ENCODE data around the gene HS6ST3.

GRCh38 chr13:96783057-96783456 lies 693.1 kb downstream of the HS6ST3 start:
- TF ChIP-seq CTCF (IDR thresholded peaks at IDR 0.05), result no peak
- no peak for TF ChIP-seq POLR2A (IDR thresholded peaks at IDR 0.05)
- TF ChIP-seq POLR2AphosphoS5 (IDR thresholded peaks at IDR 0.05), result no peak

Data from upper lobe of left lung (tissue), 4 donors.